ENCODE data around the gene RAB36. TPM values are rescaled to one million over a fixed set of nuclear protein-coding genes. Genes with fewer than 3 reads are reported as not detected.

The RAB36 gene
- total RNA-seq, 1 experiment from 2014 or later, result 1.4 TPM

GRCh38 chr22:23126165-23127054, 18.9 kb upstream of the RAB36 start:
- H3K79me1 ChIP-seq (ENCODE audit: insufficient read depth, low read depth, low read length, poor library complexity, severe bottlenecking), result no peaks in the 10 kb centered on the region
- no peak overlapping the region for H3K23ac ChIP-seq (ENCODE audit: insufficient read length, low read depth, low read length)
- H3K4me1 Mint-ChIP-seq, result peaks cover 5 to 6% of the 10 kb centered on the region in 2 experiments; a peak in 3 of 4 replicates
- H3K9ac ChIP-seq (ENCODE audit: extremely low read depth, insufficient read length, low read length), result no peak overlapping the region
- peaks cover 0 to 6% (median 0%) of the 10 kb centered on the region in 3 experiments; a peak in 3 of 7 replicates for H3K36me3 Mint-ChIP-seq (ENCODE audit: insufficient read depth in 1 of 3, low read depth in 3 of 3)
- H3K9me3 Mint-ChIP-seq, result no peaks in the 10 kb centered on the region
- H4K91ac ChIP-seq (ENCODE audit: insufficient read length, low read depth, low read length), result no peak overlapping the region
- no peak overlapping the region for H2BK15ac ChIP-seq (ENCODE audit: low read depth, low read length)
- no peak overlapping the region for H2BK120ac ChIP-seq (ENCODE audit: low read depth, low read length, poor library complexity, severe bottlenecking)
- no peak overlapping the region for H2BK5ac ChIP-seq (ENCODE audit: insufficient read length, low read length)
- H3K4me2 ChIP-seq (ENCODE audit: insufficient read depth, insufficient read length, low read length), result no peak overlapping the region
- H3K4me1 ChIP-seq (ENCODE audit: insufficient read depth, low read length), result no peaks in the 10 kb centered on the region
- no peak overlapping the region for H4K5ac ChIP-seq (ENCODE audit: insufficient read length, low read depth, low read length)
- no peaks in the 10 kb centered on the region for H3K9me3 ChIP-seq (ENCODE audit: control insufficient read depth, low read depth, low read length)
- H4K8ac ChIP-seq (replicated peaks; ENCODE audit: insufficient read length, low read depth, low read length), result no peak overlapping the region
- no peak overlapping the region for H3T11ph ChIP-seq (ENCODE audit: low read length)
- no peaks in the 10 kb centered on the region for H3K23me2 ChIP-seq (ENCODE audit: insufficient read length, low read depth, low read length, poor library complexity, severe bottlenecking)
- no CpG with 5 or more reads among the region's 14 CpGs for WGBS (ENCODE audit: extremely low coverage, insufficient read length, low lambda C conversion rate)
- H2AFZ ChIP-seq (ENCODE audit: low read length), result no peak overlapping the region
- H2AK5ac ChIP-seq (ENCODE audit: insufficient read length, low read length), result no peak overlapping the region
- H3K4me3 Mint-ChIP-seq, result no peak overlapping the region
- no peak overlapping the region for H3K56ac ChIP-seq (ENCODE audit: insufficient read length, low read depth, low read length)
- TF ChIP-seq CTCF (conservative IDR thresholded peaks at IDR 0.05), result no peak
- no peak overlapping the region for H3K18ac ChIP-seq (ENCODE audit: insufficient read length, low read depth, low read length)
- H3K27me3 Mint-ChIP-seq (ENCODE audit: low read depth), result peaks cover 82% of the 10 kb centered on the region
- H3K79me2 ChIP-seq (ENCODE audit: insufficient read depth, low read length), result no peaks in the 10 kb centered on the region
- no peak for DNase-seq
- H3K4ac ChIP-seq (ENCODE audit: low read depth, low read length), result no peak overlapping the region
- peaks cover 2% of the 10 kb centered on the region for H4K20me1 ChIP-seq (ENCODE audit: control insufficient read depth, insufficient read depth, insufficient read length)
- no peak overlapping the region for H2BK20ac ChIP-seq (ENCODE audit: low read depth, low read length, poor library complexity, severe bottlenecking)
- H3K27ac Mint-ChIP-seq, result no peak overlapping the region
- no peaks in the 10 kb centered on the region; the same call in 1 of the 2 replicates for H3K27me3 ChIP-seq (ENCODE audit: insufficient read depth, low read length)
- H3K14ac ChIP-seq (ENCODE audit: insufficient read depth, low read length), result no peak overlapping the region; the same call in 1 of the 2 replicates
- H2BK12ac ChIP-seq (ENCODE audit: insufficient read length, low read depth, low read length), result no peak overlapping the region
- no peak overlapping the region for H3K27ac ChIP-seq (ENCODE audit: insufficient read length, low read depth, low read length)
